ENCODE results near the gene GPR158. TPM values are rescaled to one million over a fixed set of nuclear protein-coding genes. Genes with fewer than 3 reads are reported as not detected.

Gene GPR158
- total and polyA plus RNA-seq, 4 donors = 0.03 to 0.08 TPM; not detected in 2

GRCh38 chr10:25210265-25210664, 35.5 kb downstream of the GPR158 start:
- no peak overlapping the region for H3K9ac ChIP-seq (ENCODE audit: low read depth in 1 of 2, low read length in 2 of 2)
- peaks cover 0 to 14% (median 8%) of the 10 kb centered on the region in 4 donors for H3K4me1 ChIP-seq (ENCODE audit: control insufficient read depth in 4 of 4, insufficient read depth in 4 of 4, low read length in 3 of 4)
- no peaks in the 10 kb centered on the region for H3K27me3 ChIP-seq (ENCODE audit: control insufficient read depth in 4 of 4, insufficient read depth in 4 of 4, low read length in 3 of 4)
- no peaks in the 10 kb centered on the region for H3K9me3 ChIP-seq (ENCODE audit: control insufficient read depth in 4 of 4, low read length in 3 of 4)
- H3K27ac ChIP-seq (ENCODE audit: low read depth in 1 of 2, low read length in 2 of 2) = no peak overlapping the region
- DNase-seq (ENCODE audit: low spot score) = no peak
- no peak overlapping the region for H3K4me3 ChIP-seq (ENCODE audit: low read depth in 1 of 3, low read length in 3 of 3)
- no peaks in the 10 kb centered on the region for H3K36me3 ChIP-seq (ENCODE audit: control insufficient read depth in 4 of 4, insufficient read depth in 3 of 4, low read depth in 1 of 4, low read length in 3 of 4)
- TF ChIP-seq HNF4A (conservative IDR thresholded peaks at IDR 0.05) (no peak), FOXA2 (IDR thresholded peaks at IDR 0.05) (no peak), JUND (IDR thresholded peaks at IDR 0.05) (no peak), MAX (IDR thresholded peaks at IDR 0.05) (no peak), TAF1 (conservative IDR thresholded peaks at IDR 0.05) (no peak), GABPA (IDR thresholded peaks at IDR 0.05 in 1 of 2, conservative IDR thresholded peaks at IDR 0.05 in 1 of 2) (no peak), FOXA1 (IDR thresholded peaks at IDR 0.05) (no peak), CTCF (IDR thresholded peaks at IDR 0.05; ENCODE audit: low read depth, low read length, missing input control) (no peak), RXRA (IDR thresholded peaks at IDR 0.05) (no peak), RAD21 (IDR thresholded peaks at IDR 0.05) (no peak), ATF3 (IDR thresholded peaks at IDR 0.05) (no peak)
- WGBS = 77% methylated on average over 2 of the region's 2 CpGs

- WGBS = 86% methylated on average over 1 of the region's 1 CpG
- Histone ChIP-seq H3K4me1 (ENCODE audit: control insufficient read depth in 4 of 4, insufficient read depth in 4 of 4, low read length in 3 of 4) (no peaks in the 10 kb centered on the region), H3K27me3 (ENCODE audit: control insufficient read depth in 4 of 4, insufficient read depth in 4 of 4, low read length in 3 of 4) (peaks cover 0 to 3% (median 0%) of the 10 kb centered on the region in 4 donors), H3K27ac (ENCODE audit: low read depth in 1 of 2, low read length in 2 of 2) (no peak overlapping the region), H3K36me3 (ENCODE audit: control insufficient read depth in 4 of 4, insufficient read depth in 3 of 4, low read depth in 1 of 4, low read length in 3 of 4) (no peaks in the 10 kb centered on the region), H3K4me3 (ENCODE audit: low read depth in 1 of 3, low read length in 3 of 3) (no peak overlapping the region), H3K9ac (ENCODE audit: low read depth in 1 of 2, low read length in 2 of 2) (no peak overlapping the region), H3K9me3 (ENCODE audit: control insufficient read depth in 4 of 4, low read length in 3 of 4) (no peaks in the 10 kb centered on the region)
- TF ChIP-seq FOXA1 (IDR thresholded peaks at IDR 0.05) = no peak
- no peak for TF ChIP-seq JUND (IDR thresholded peaks at IDR 0.05)
- no peak for TF ChIP-seq GABPA (IDR thresholded peaks at IDR 0.05 in 1 of 2, conservative IDR thresholded peaks at IDR 0.05 in 1 of 2)
- TF ChIP-seq ZBTB33 (IDR thresholded peaks at IDR 0.05) = no peak
- no peak for DNase-seq (ENCODE audit: low spot score)
These were observed 45.4 kb downstream of the GPR158 start for GRCh38 chr10:25220156-25220555.

GRCh38 chr10:25222085-25222660, 47.4 kb downstream of the GPR158 start:
- Histone ChIP-seq H3K9me3 (ENCODE audit: control insufficient read depth in 4 of 4, low read length in 3 of 4) (no peaks in the 10 kb centered on the region), H3K4me3 (ENCODE audit: low read depth in 1 of 3, low read length in 3 of 3) (no peak overlapping the region), H3K9ac (ENCODE audit: low read depth in 1 of 2, low read length in 2 of 2) (no peak overlapping the region), H3K36me3 (ENCODE audit: control insufficient read depth in 4 of 4, insufficient read depth in 3 of 4, low read depth in 1 of 4, low read length in 3 of 4) (no peaks in the 10 kb centered on the region), H3K27ac (ENCODE audit: low read depth in 1 of 2, low read length in 2 of 2) (no peak overlapping the region), H3K27me3 (ENCODE audit: control insufficient read depth in 4 of 4, insufficient read depth in 4 of 4, low read length in 3 of 4) (peaks cover 0 to 3% (median 0%) of the 10 kb centered on the region in 4 donors), H3K4me1 (ENCODE audit: control insufficient read depth in 4 of 4, insufficient read depth in 4 of 4, low read length in 3 of 4) (no peaks in the 10 kb centered on the region)
- no peak for DNase-seq (ENCODE audit: low spot score)
- WGBS = 90% methylated on average over 7 of the region's 7 CpGs
- no peak for TF ChIP-seq FOXA2 (IDR thresholded peaks at IDR 0.05)
- TF ChIP-seq YY1 (IDR thresholded peaks at IDR 0.05) = no peak
- TF ChIP-seq SP1 (IDR thresholded peaks at IDR 0.05) = no peak
- no peak for TF ChIP-seq EGR1 (IDR thresholded peaks at IDR 0.05; ENCODE audit: low read depth in 2 of 2)
- TF ChIP-seq TAF1 (conservative IDR thresholded peaks at IDR 0.05) = no peak
- TF ChIP-seq FOXA1 (IDR thresholded peaks at IDR 0.05) = no peak
- no peak for TF ChIP-seq REST (IDR thresholded peaks at IDR 0.05)
- no peak for TF ChIP-seq HNF4G (IDR thresholded peaks at IDR 0.05)
- TF ChIP-seq GABPA (IDR thresholded peaks at IDR 0.05 in 1 of 2, conservative IDR thresholded peaks at IDR 0.05 in 1 of 2) = no peak
- no peak for TF ChIP-seq ZBTB33 (IDR thresholded peaks at IDR 0.05)
- TF ChIP-seq JUND (IDR thresholded peaks at IDR 0.05) = no peak
- no peak for TF ChIP-seq RAD21 (IDR thresholded peaks at IDR 0.05)
- no peak for TF ChIP-seq NR2F2 (IDR thresholded peaks at IDR 0.05)
- no peak for TF ChIP-seq RXRA (IDR thresholded peaks at IDR 0.05)
